HT1080 (cell line): Measurements from ENCODE around the gene PROZ. TPM values are rescaled to one million over a fixed set of nuclear protein-coding genes. Genes with fewer than 3 reads are reported as not detected.

Experiments
- small RNA-seq: library from RNA; depleted of rRNA; stranded (forward); fragments of <200 nt; gene quantifications from one replicate; pipeline ENCODE3, GENCODE V24; 2014
- total RNA-seq: library from RNA; depleted of rRNA; stranded (reverse); fragments of >200 nt; shearing (Covaris generic); gene quantifications from 2 replicates; pipeline ENCODE4 v1.2.3, GENCODE V29; 2014; rRNA removed

The PROZ gene
- total RNA-seq, 1 experiment from 2014 or later: not detected

Small RNA genes lying within 50 kb of the gene (small RNA-seq; reads per million reads assigned to genes)
- not detected for gene AL137002.1

Other genes starting within 250 kb of the PROZ start
- gene MCF2L, start 189.4 kb upstream of the PROZ start, total RNA-seq: 0.53 TPM in 1 of 2 replicates, not detected in the other
- gene F7, start 52.9 kb upstream of the PROZ start, total RNA-seq: 0.10 TPM in 1 of 2 replicates, not detected in the other
- not detected in 2 replicates for gene F10, start 35.8 kb upstream of the PROZ start, total RNA-seq
- gene PCID2, start 50.0 kb downstream of the PROZ start, total RNA-seq: 113 and 114 TPM in 2 replicates
- gene CUL4A, start 51.0 kb downstream of the PROZ start, total RNA-seq: 159 and 192 TPM in 2 replicates
- 175 and 178 TPM in 2 replicates for gene LAMP1, start 138.6 kb downstream of the PROZ start, total RNA-seq
- 0.19 and 0.23 TPM in 2 replicates for gene GRTP1, start 205.5 kb downstream of the PROZ start, total RNA-seq